Measurements from ENCODE around the gene LOXHD1.

LOXHD1 gene

GRCh38 chr18:46688853-46689525 is 32.0 kb upstream of the LOXHD1 start:
- Histone ChIP-seq H3K4me1 (ENCODE audit: control insufficient read depth, insufficient read depth, low read length, poor library complexity, severe bottlenecking) (no peaks in the 10 kb centered on the region), H3K36me3 (ENCODE audit: control insufficient read depth, insufficient read depth, low read length) (no peaks in the 10 kb centered on the region), H3K4me3 (ENCODE audit: insufficient read depth, low read depth, low read length, poor library complexity, severe bottlenecking) (no peak overlapping the region), H3K9me3 (ENCODE audit: control insufficient read depth, low read length) (no peaks in the 10 kb centered on the region), H3K27me3 (replicated peaks; ENCODE audit: control insufficient read depth, insufficient read depth, low read length, poor library complexity, severe bottlenecking) (no peaks in the 10 kb centered on the region), H3K27ac (ENCODE audit: insufficient read depth, low read length, poor library complexity, severe bottlenecking) (no peak overlapping the region)
- no peak for DNase-seq

- no peak for DNase-seq
- Histone ChIP-seq H3K4me1 (ENCODE audit: control insufficient read depth, insufficient read depth, low read length, poor library complexity, severe bottlenecking) (no peaks in the 10 kb centered on the region), H3K27ac (ENCODE audit: insufficient read depth, low read length, poor library complexity, severe bottlenecking) (no peak overlapping the region), H3K27me3 (replicated peaks; ENCODE audit: control insufficient read depth, insufficient read depth, low read length, poor library complexity, severe bottlenecking) (no peaks in the 10 kb centered on the region), H3K4me3 (ENCODE audit: insufficient read depth, low read depth, low read length, poor library complexity, severe bottlenecking) (no peak overlapping the region), H3K36me3 (ENCODE audit: control insufficient read depth, insufficient read depth, low read length) (no peaks in the 10 kb centered on the region), H3K9me3 (ENCODE audit: control insufficient read depth, low read length) (no peaks in the 10 kb centered on the region)
These were observed 29.2 kb upstream of the LOXHD1 start for GRCh38 chr18:46686186-46686585.

GRCh38 chr18:46683252-46683651 is 26.2 kb upstream of the LOXHD1 start:
- H3K4me1 ChIP-seq (ENCODE audit: control insufficient read depth, insufficient read depth, low read length, poor library complexity, severe bottlenecking), result no peaks in the 10 kb centered on the region
- H3K27ac ChIP-seq (ENCODE audit: insufficient read depth, low read length, poor library complexity, severe bottlenecking), result no peak overlapping the region
- DNase-seq, result no peak
- no peaks in the 10 kb centered on the region for H3K27me3 ChIP-seq (replicated peaks; ENCODE audit: control insufficient read depth, insufficient read depth, low read length, poor library complexity, severe bottlenecking)
- no peak overlapping the region for H3K4me3 ChIP-seq (ENCODE audit: insufficient read depth, low read depth, low read length, poor library complexity, severe bottlenecking)
- H3K9me3 ChIP-seq (ENCODE audit: control insufficient read depth, low read length), result no peaks in the 10 kb centered on the region
- H3K36me3 ChIP-seq (ENCODE audit: control insufficient read depth, insufficient read depth, low read length), result no peaks in the 10 kb centered on the region

GRCh38 chr18:46680784-46681695 is 24.0 kb upstream of the LOXHD1 start:
- no peaks in the 10 kb centered on the region for H3K4me1 ChIP-seq (ENCODE audit: control insufficient read depth, insufficient read depth, low read length, poor library complexity, severe bottlenecking)
- no peaks in the 10 kb centered on the region for H3K9me3 ChIP-seq (ENCODE audit: control insufficient read depth, low read length)
- no peaks in the 10 kb centered on the region for H3K36me3 ChIP-seq (ENCODE audit: control insufficient read depth, insufficient read depth, low read length)
- DNase-seq, result no peak
- no peak overlapping the region for H3K27ac ChIP-seq (ENCODE audit: insufficient read depth, low read length, poor library complexity, severe bottlenecking)
- H3K27me3 ChIP-seq (replicated peaks; ENCODE audit: control insufficient read depth, insufficient read depth, low read length, poor library complexity, severe bottlenecking), result no peaks in the 10 kb centered on the region
- no peak overlapping the region for H3K4me3 ChIP-seq (ENCODE audit: insufficient read depth, low read depth, low read length, poor library complexity, severe bottlenecking)

GRCh38 chr18:46679846-46680598 is 23.0 kb upstream of the LOXHD1 start:
- Histone ChIP-seq H3K27me3 (replicated peaks; ENCODE audit: control insufficient read depth, insufficient read depth, low read length, poor library complexity, severe bottlenecking) (no peaks in the 10 kb centered on the region), H3K4me1 (ENCODE audit: control insufficient read depth, insufficient read depth, low read length, poor library complexity, severe bottlenecking) (no peaks in the 10 kb centered on the region), H3K9me3 (ENCODE audit: control insufficient read depth, low read length) (no peaks in the 10 kb centered on the region), H3K27ac (ENCODE audit: insufficient read depth, low read length, poor library complexity, severe bottlenecking) (no peak overlapping the region), H3K4me3 (ENCODE audit: insufficient read depth, low read depth, low read length, poor library complexity, severe bottlenecking) (no peak overlapping the region), H3K36me3 (ENCODE audit: control insufficient read depth, insufficient read depth, low read length) (no peaks in the 10 kb centered on the region)
- no peak for DNase-seq

GRCh38 chr18:46678785-46679399 is 21.9 kb upstream of the LOXHD1 start:
- Histone ChIP-seq H3K4me1 (ENCODE audit: control insufficient read depth, insufficient read depth, low read length, poor library complexity, severe bottlenecking) (no peaks in the 10 kb centered on the region), H3K36me3 (ENCODE audit: control insufficient read depth, insufficient read depth, low read length) (no peaks in the 10 kb centered on the region), H3K27ac (ENCODE audit: insufficient read depth, low read length, poor library complexity, severe bottlenecking) (no peak overlapping the region), H3K27me3 (replicated peaks; ENCODE audit: control insufficient read depth, insufficient read depth, low read length, poor library complexity, severe bottlenecking) (no peaks in the 10 kb centered on the region), H3K4me3 (ENCODE audit: insufficient read depth, low read depth, low read length, poor library complexity, severe bottlenecking) (no peak overlapping the region), H3K9me3 (ENCODE audit: control insufficient read depth, low read length) (no peaks in the 10 kb centered on the region)
- no peak for DNase-seq

- Histone ChIP-seq H3K27me3 (replicated peaks; ENCODE audit: control insufficient read depth, insufficient read depth, low read length, poor library complexity, severe bottlenecking) (no peaks in the 10 kb centered on the region), H3K9me3 (ENCODE audit: control insufficient read depth, low read length) (no peaks in the 10 kb centered on the region), H3K4me3 (ENCODE audit: insufficient read depth, low read depth, low read length, poor library complexity, severe bottlenecking) (no peak overlapping the region), H3K27ac (ENCODE audit: insufficient read depth, low read length, poor library complexity, severe bottlenecking) (no peak overlapping the region), H3K36me3 (ENCODE audit: control insufficient read depth, insufficient read depth, low read length) (no peaks in the 10 kb centered on the region), H3K4me1 (ENCODE audit: control insufficient read depth, insufficient read depth, low read length, poor library complexity, severe bottlenecking) (no peaks in the 10 kb centered on the region)
- DNase-seq, result no peak
These were observed 21.0 kb upstream of the LOXHD1 start for GRCh38 chr18:46678041-46678440.

GRCh38 chr18:46677611-46678010 is 20.6 kb upstream of the LOXHD1 start:
- DNase-seq, result no peak
- no peak overlapping the region for H3K27ac ChIP-seq (ENCODE audit: insufficient read depth, low read length, poor library complexity, severe bottlenecking)
- no peaks in the 10 kb centered on the region for H3K36me3 ChIP-seq (ENCODE audit: control insufficient read depth, insufficient read depth, low read length)
- H3K4me3 ChIP-seq (ENCODE audit: insufficient read depth, low read depth, low read length, poor library complexity, severe bottlenecking), result no peak overlapping the region
- H3K4me1 ChIP-seq (ENCODE audit: control insufficient read depth, insufficient read depth, low read length, poor library complexity, severe bottlenecking), result no peaks in the 10 kb centered on the region
- no peaks in the 10 kb centered on the region for H3K27me3 ChIP-seq (replicated peaks; ENCODE audit: control insufficient read depth, insufficient read depth, low read length, poor library complexity, severe bottlenecking)
- no peaks in the 10 kb centered on the region for H3K9me3 ChIP-seq (ENCODE audit: control insufficient read depth, low read length)

- no peak for DNase-seq
- Histone ChIP-seq H3K27ac (ENCODE audit: insufficient read depth, low read length, poor library complexity, severe bottlenecking) (no peak overlapping the region), H3K4me3 (ENCODE audit: insufficient read depth, low read depth, low read length, poor library complexity, severe bottlenecking) (no peak overlapping the region)
These were observed 19.3 kb upstream of the LOXHD1 start for GRCh38 chr18:46676182-46676835.

More at GRCh38 chr18:46676182-46676835, 19.3 kb upstream of the LOXHD1 start:
- H3K36me3 ChIP-seq (ENCODE audit: control insufficient read depth, insufficient read depth, low read length), result no peaks in the 10 kb centered on the region
- no peaks in the 10 kb centered on the region for H3K27me3 ChIP-seq (replicated peaks; ENCODE audit: control insufficient read depth, insufficient read depth, low read length, poor library complexity, severe bottlenecking)
- no peaks in the 10 kb centered on the region for H3K4me1 ChIP-seq (ENCODE audit: control insufficient read depth, insufficient read depth, low read length, poor library complexity, severe bottlenecking)
- H3K9me3 ChIP-seq (ENCODE audit: control insufficient read depth, low read length), result no peaks in the 10 kb centered on the region

Measured in effector memory CD4-positive, alpha-beta T cell (primary cell).